Measurements from ENCODE around the gene SECISBP2L. TPM values are rescaled to one million over a fixed set of nuclear protein-coding genes. Genes with fewer than 3 reads are reported as not detected.

The SECISBP2L gene
- total and polyA plus RNA-seq, 9 of the 15 experiments (the other 6 are each of a cell fraction or from before 2014, with no cell fraction given) = 0.55 to 14.1 (median 10.4) TPM

GRCh38 chr15:48975472-48976419 is 70.5 kb downstream of the SECISBP2L start (continued):
- TF ChIP-seq ESRRA (IDR thresholded peaks at IDR 0.05; ENCODE audit: borderline replicate concordance, low read depth) (no peak), CCAR2 (IDR thresholded peaks at IDR 0.05; ENCODE audit: low read depth, low read length) (no peak), POLR2AphosphoS5 (IDR thresholded peaks at IDR 0.05; ENCODE audit: control insufficient read depth, insufficient read depth, low read depth, low read length) (no peak), CUX1 (CRISPR knock-in tag; IDR thresholded peaks at IDR 0.05) (0 out of 2 replicates have a peak, but pooled peaks have one; percentile 41), CTBP1 (IDR thresholded peaks at IDR 0.05; ENCODE audit: borderline replicate concordance) (peak; percentile 53), GATAD2A (IDR thresholded peaks at IDR 0.05) (no peak), KLF1 (tag; IDR thresholded peaks at IDR 0.05) (no peak), KDM1A (IDR thresholded peaks at IDR 0.05) (no peak), ELK3 (CRISPR knock-in tag; IDR thresholded peaks at IDR 0.05) (no peak), ZNF253 (CRISPR knock-in tag; conservative IDR thresholded peaks at IDR 0.05) (no peak), HDAC3 (IDR thresholded peaks at IDR 0.05; ENCODE audit: borderline replicate concordance, partially characterized antibody) (no peak), ILF3 (IDR thresholded peaks at IDR 0.05; ENCODE audit: borderline replicate concordance) (peak; percentile 82; the same call in 1 of the 2 replicates), PHF21A (IDR thresholded peaks at IDR 0.05; ENCODE audit: borderline replicate concordance, low read depth) (no peak), IRF2 (CRISPR knock-in tag; IDR thresholded peaks at IDR 0.05) (no peak), SMAD2 (IDR thresholded peaks at IDR 0.05; ENCODE audit: low read depth, low read length) (no peak), ZNF282 (CRISPR knock-in tag; IDR thresholded peaks at IDR 0.05) (no peak), KLF13 (tag; IDR thresholded peaks at IDR 0.05; ENCODE audit: borderline replicate concordance, low read depth) (no peak), ZNF140 (CRISPR knock-in tag; IDR thresholded peaks at IDR 0.05) (no peak)
